WTC11 (cell line): Measurements from ENCODE around the gene PABPN1L. TPM values are rescaled to one million over a fixed set of nuclear protein-coding genes. Genes with fewer than 3 reads are reported as not detected.

Source experiments
- ATAC-seq: fragments of 200-7000 bp; cut with Tn5 transposase; 2 replicates; pipeline ENCODE4 v1.10.0; 2021; ENCODE audit warnings: mild to moderate bottlenecking, moderate library complexity
- CTCF ChIA-PET: fragments of 300-600 bp; sonication (Branson Sonifier 250); formaldehyde crosslinking; loops from one replicate; lab custom pipeline; 2021; ENCODE audit warnings: antibody characterized with exemption; lab: Charles Lee
- POLR2A ChIA-PET: fragments of 350-600 bp; sonication (Branson Sonifier 250); formaldehyde crosslinking; loops from one replicate; lab custom pipeline; 2021; ENCODE audit warnings: antibody characterized with exemption; lab: Charles Lee
- DNase-seq: peaks from one replicate; pipeline ENCODE4 v3.0.0; 2021; ENCODE audit warnings: low spot score
- H3K27ac Mint-ChIP-seq: 2 replicates; pipeline ENCODE4 v1.8.0; 2021; ENCODE audit warnings: mixed read lengths
- H3K27me3 Mint-ChIP-seq: 2 replicates; pipeline ENCODE4 v1.8.0; 2021; ENCODE audit warnings: low read depth, mild to moderate bottlenecking, moderate library complexity, mixed read lengths
- H3K36me3 Mint-ChIP-seq: 2 replicates; pipeline ENCODE4 v1.8.0; 2021; ENCODE audit warnings: mixed read lengths
- H3K4me1 Mint-ChIP-seq: 2 replicates; pipeline ENCODE4 v1.8.0; 2022; ENCODE audit warnings: mixed read lengths
- H3K4me3 Mint-ChIP-seq: 2 replicates; pipeline ENCODE4 v1.8.0; 2021; ENCODE audit warnings: mild to moderate bottlenecking, moderate library complexity, mixed read lengths
- H3K9me3 Mint-ChIP-seq: 2 replicates; pipeline ENCODE4 v1.8.0; 2021; ENCODE audit warnings: mixed read lengths
- ARID4B ChIP-seq: sonication (generic); formaldehyde crosslinking; IDR thresholded peaks from 2 replicates; pipeline ENCODE4 v1.8.0; 2023; ENCODE audit warnings: missing genetic modification reagents, mild to moderate bottlenecking, borderline replicate concordance
- ATF6 ChIP-seq: sonication (generic); formaldehyde crosslinking; IDR thresholded peaks from 2 replicates; pipeline ENCODE4 v1.8.1; 2023; ENCODE audit warnings: mild to moderate bottlenecking, missing genetic modification reagents
- CBFB ChIP-seq: sonication (generic); formaldehyde crosslinking; IDR thresholded peaks from 2 replicates; pipeline ENCODE4 v1.8.1; 2022; ENCODE audit warnings: mild to moderate bottlenecking, low read depth, missing genetic modification reagents
- E2F5 ChIP-seq: sonication (generic); formaldehyde crosslinking; IDR thresholded peaks from 2 replicates; pipeline ENCODE4 v1.8.1; 2022; ENCODE audit warnings: mild to moderate bottlenecking, moderate library complexity, missing genetic modification reagents
- GTF2I ChIP-seq: fragments of 250-450 bp; sonication (Bioruptor Pico); conservative IDR thresholded peaks from 2 replicates; pipeline ENCODE4 v1.4.0; 2021; ENCODE audit warnings: mild to moderate bottlenecking
- IRF2 ChIP-seq: sonication (generic); formaldehyde crosslinking; IDR thresholded peaks from 2 replicates; pipeline ENCODE4 v1.8.0; 2022; ENCODE audit warnings: low read depth, missing genetic modification reagents, borderline replicate concordance
- JAZF1 ChIP-seq: fragments of 250-450 bp; sonication (Bioruptor Pico); IDR thresholded peaks from 2 replicates; pipeline ENCODE4 v1.9.0; 2021; ENCODE audit warnings: moderate library complexity, mild to moderate bottlenecking, inconsistent platforms
- MAX ChIP-seq: sonication (generic); formaldehyde crosslinking; IDR thresholded peaks from 2 replicates; pipeline ENCODE4 v1.8.0; 2022; ENCODE audit warnings: mild to moderate bottlenecking, missing genetic modification reagents
- PRRX2 ChIP-seq: fragments of 250-450 bp; sonication (Bioruptor Pico); IDR thresholded peaks from 2 replicates; pipeline ENCODE4 v1.8.0; 2021; ENCODE audit warnings: mild to moderate bottlenecking
- SMAD4 ChIP-seq: sonication (generic); formaldehyde crosslinking; IDR thresholded peaks from 2 replicates; pipeline ENCODE4 v1.8.0; 2022; ENCODE audit warnings: mild to moderate bottlenecking, missing genetic modification reagents
- STAT6 ChIP-seq: sonication (generic); formaldehyde crosslinking; conservative IDR thresholded peaks from 2 replicates; pipeline ENCODE4 v1.8.1; 2023; ENCODE audit warnings: mild to moderate bottlenecking, low read depth, missing genetic modification reagents, moderate library complexity
- USF1 ChIP-seq: sonication (generic); formaldehyde crosslinking; IDR thresholded peaks from 2 replicates; pipeline ENCODE4 v1.8.0; 2022; ENCODE audit warnings: mild to moderate bottlenecking, missing genetic modification reagents
- USF2 ChIP-seq: sonication (generic); formaldehyde crosslinking; IDR thresholded peaks from 2 replicates; pipeline ENCODE4 v1.8.1; 2023; ENCODE audit warnings: mild to moderate bottlenecking, missing genetic modification reagents, moderate library complexity
- ZBTB21 ChIP-seq: sonication (generic); formaldehyde crosslinking; IDR thresholded peaks from 2 replicates; pipeline ENCODE4 v1.8.1; 2023; ENCODE audit warnings: mild to moderate bottlenecking, missing genetic modification reagents, borderline replicate concordance
- ZNF263 ChIP-seq: sonication (generic); formaldehyde crosslinking; IDR thresholded peaks from 2 replicates; pipeline ENCODE4 v1.8.1; 2022; ENCODE audit warnings: low read depth, mild to moderate bottlenecking, moderate library complexity, missing genetic modification reagents
- ZNF281 ChIP-seq: sonication (generic); formaldehyde crosslinking; IDR thresholded peaks from 2 replicates; pipeline ENCODE4 v1.8.0; 2023; ENCODE audit warnings: mild to moderate bottlenecking, missing genetic modification reagents
- total RNA-seq: library from RNA; stranded (reverse); gene quantifications from 3 replicates; pipeline ENCODE4 v1.2.3, GENCODE V29; 2021

Gene PABPN1L
- total RNA-seq, 1 experiment from 2014 or later, result not detected

GRCh38 chr16:88822281-88823040 is 44.0 kb downstream of the PABPN1L start:
- no peak for DNase-seq
- no peak overlapping the region for H3K4me3 Mint-ChIP-seq
- ChIA-PET POLR2A (no interaction called here), CTCF (interaction anchor here (1.4 kb wide), 1 partner anchor 345 kb away, joined by 3 read pairs; no protein-coding TSS in a partner anchor)
- no peaks in the 10 kb centered on the region for H3K27me3 Mint-ChIP-seq
- TF ChIP-seq E2F5 (CRISPR knock-in tag), result no peak
- H3K27ac Mint-ChIP-seq, result no peak overlapping the region
- H3K4me1 Mint-ChIP-seq, result no peaks in the 10 kb centered on the region
- no peaks in the 10 kb centered on the region for H3K36me3 Mint-ChIP-seq
- no peaks in the 10 kb centered on the region for H3K9me3 Mint-ChIP-seq
- ATAC-seq, result no peak

GRCh38 chr16:88821168-88821850 is 45.2 kb downstream of the PABPN1L start:
- ATAC-seq (peak; percentile 42), DNase-seq (no peak)
- no peaks in the 10 kb centered on the region for H3K9me3 Mint-ChIP-seq
- no peak overlapping the region for H3K27ac Mint-ChIP-seq
- H3K36me3 Mint-ChIP-seq, result no peaks in the 10 kb centered on the region
- no peak overlapping the region for H3K4me3 Mint-ChIP-seq
- no peaks in the 10 kb centered on the region for H3K27me3 Mint-ChIP-seq
- no peaks in the 10 kb centered on the region for H3K4me1 Mint-ChIP-seq
- ChIA-PET CTCF (interaction anchor here (1.2 to 1.4 kb wide), 2 partner anchors 346 to 349 kb away, joined by 3 read pairs; no protein-coding TSS in a partner anchor), POLR2A (no interaction called here)
- no peak for TF ChIP-seq ARID4B
- no peak for TF ChIP-seq CBFB (CRISPR knock-in tag)
- TF ChIP-seq USF2 (CRISPR knock-in tag), result no peak
- TF ChIP-seq ZNF281 (CRISPR knock-in tag), result no peak
- TF ChIP-seq USF1 (CRISPR knock-in tag), result no peak
- no peak for TF ChIP-seq ZBTB21 (CRISPR knock-in tag)
- TF ChIP-seq MAX (CRISPR knock-in tag), result no peak
- no peak for TF ChIP-seq ATF6 (CRISPR knock-in tag)
- no peak for TF ChIP-seq JAZF1 (CRISPR knock-in tag)
- no peak for TF ChIP-seq SMAD4 (CRISPR knock-in tag)
- no peak for TF ChIP-seq GTF2I
- TF ChIP-seq ZNF263 (CRISPR knock-in tag), result no peak
- no peak for TF ChIP-seq STAT6 (CRISPR knock-in tag)
- no peak for TF ChIP-seq PRRX2 (CRISPR knock-in tag)
- no peak for TF ChIP-seq IRF2 (CRISPR knock-in tag)
